Ovary (tissue), 9 donors: ENCODE data around the gene CLDN18. TPM values are rescaled to one million over a fixed set of nuclear protein-coding genes. Genes with fewer than 3 reads are reported as not detected.

Source experiments
- DNase-seq, 5 donors: peaks; one replicate each; pipeline ENCODE4 v3.0.0-alpha.2; 2019 to 2020
- H3K27ac ChIP-seq, 2 donors: fragments of 200-600 bp; one replicate each; pipeline versions ENCODE4 v1.5.1 to v1.8.0; 2019 to 2022
- H3K27me3 ChIP-seq: fragments of 200-600 bp; one replicate; pipeline ENCODE4 v1.8.0; 2022
- H3K36me3 ChIP-seq: fragments of 200-600 bp; sonication (generic); one replicate; pipeline ENCODE4 v1.5.1; 2019
- H3K4me1 ChIP-seq: one replicate; pipeline ENCODE4 v1.8.1; 2013; ENCODE audit warnings: mild to moderate bottlenecking, moderate library complexity; ENCODE audit not compliant: insufficient read depth
- H3K4me3 ChIP-seq: fragments of 200-600 bp; sonication (generic); one replicate; pipeline ENCODE4 v1.5.1; 2017
- H3K9me3 ChIP-seq, 2 donors: fragments of 200-600 bp in 1 of 2; sonication (generic) in 1 of 2; one replicate each; pipeline versions ENCODE4 v1.5.1 to v1.8.1; 2013 to 2019; ENCODE audit warnings: mild to moderate bottlenecking in 1 of 2, moderate library complexity in 1 of 2
- EP300 ChIP-seq: sonication (generic); formaldehyde crosslinking; IDR thresholded peaks from one replicate; pipeline ENCODE4 v1.6.1; 2017; ENCODE audit warnings: antibody characterized with exemption
- POLR2A ChIP-seq: fragments of 450-650 bp; IDR thresholded peaks from one replicate; pipeline ENCODE4 v1.6.1; 2017; ENCODE audit warnings: antibody characterized with exemption, mild to moderate bottlenecking, moderate library complexity
- WGBS, 3 donors: extraction: QIAGEN DNeasy Blood & Tissue Kit in 1 of 3; methylation state at CpG; one replicate each; pipeline versions ENCODE4 v1.1.5 to v1.1.7; 2013 to 2017; 5-methylcytosine and 5-hydroxymethylcytosine counted together
- intact Hi-C, 4 donors: fragments of 100-400 bp; cut with DNase I; formaldehyde crosslinking; loops; one replicate each; pipeline versions ENCODE4 v1.11.0 to v1.15.1; 2022 to 2023
- polyA plus RNA-seq, 2 donors: library from polyadenylated mRNA; stranded (reverse); fragments of 200-250 nt in 1 of 2; fragments of 350-450 nt in 1 of 2; fragmentation: Illumina TruSeq in 1 of 2; extraction: RNeasy Lipid Tissue Mini Kit (QIAGEN cat#74804) in 1 of 2; gene quantifications; one replicate each; pipeline ENCODE4 v1.2.3, GENCODE V29; 2013 to 2014
- total RNA-seq, 7 donors: library from RNA; depleted of rRNA in 2 of 7; stranded (reverse); fragments of >200 nt in 2 of 7; fragmentation: NEBNext Ultra II Directional in 3 of 7; extraction: Animal tissue kit (Norgen Biotek cat#: 25700) in 3 of 7; gene quantifications; one replicate each; pipeline versions ENCODE4 v1.1.0 to v1.2.4, GENCODE V29; 2016 to 2023
- TF ChIP-seq, protein P1 (sequence below), 3 donors: fragments of 450-650 bp in 2 of 3; fragments of 200-600 bp in 1 of 3; IDR thresholded peaks; one replicate each; pipeline versions ENCODE4 v1.5.1 to v1.8.0; 2016 to 2022; ENCODE audit warnings: antibody characterized with exemption in 3 of 3, mild to moderate bottlenecking in 1 of 3
- donor health status: DM: no; HTN: no; CAD: no; lungs with moderate emphysema.
- donor health status: DM: no; HTN: no; CAD: no.
- donor health status: Bipolar disorder and iron deficiency.
- donor health status: DM: yes; HTN: yes; CAD: no.
- donor health status: DM: no; HTN: no; CAD: no.
- donor health status: DM: yes; HTN: yes; CAD: no.

CLDN18 gene
- total and polyA plus RNA-seq, 9 donors: 0.08 to 0.31 (median 0.11) TPM; not detected in 6

DNA sequence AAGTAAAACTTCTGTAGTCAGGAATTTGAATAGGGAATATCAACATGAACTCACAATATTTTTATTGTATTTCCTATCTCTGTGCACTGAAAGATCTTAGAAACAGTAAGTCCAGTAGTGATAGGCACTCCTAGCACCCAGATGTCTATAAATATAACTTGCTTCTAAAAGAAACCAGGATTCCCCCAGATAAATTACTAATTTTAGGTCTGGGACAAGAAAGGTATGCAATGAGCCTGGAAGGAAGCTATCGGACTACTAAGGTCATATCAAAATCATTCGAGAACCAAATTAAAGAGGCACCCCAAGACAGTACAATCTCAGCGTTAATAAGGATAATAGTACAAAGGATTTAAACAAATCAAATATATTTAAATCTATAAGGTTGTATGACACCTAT, 47.4 kb downstream of the CLDN18 start:
- Histone ChIP-seq H3K27me3 (no peaks in the 10 kb centered on the region), H3K36me3 (no peaks in the 10 kb centered on the region), H3K4me3 (no peak overlapping the region), H3K4me1 (peaks cover 1% of the 10 kb centered on the region), H3K27ac (no peak overlapping the region), H3K9me3 (no peaks in the 10 kb centered on the region)
- 16 to 43% (median 28%) methylated on average over 3 of the region's 3 CpGs for WGBS, 3 donors
- DNase-seq: no peak
- no peak for TF ChIP-seq EP300
- TF ChIP-seq, protein P1, sequence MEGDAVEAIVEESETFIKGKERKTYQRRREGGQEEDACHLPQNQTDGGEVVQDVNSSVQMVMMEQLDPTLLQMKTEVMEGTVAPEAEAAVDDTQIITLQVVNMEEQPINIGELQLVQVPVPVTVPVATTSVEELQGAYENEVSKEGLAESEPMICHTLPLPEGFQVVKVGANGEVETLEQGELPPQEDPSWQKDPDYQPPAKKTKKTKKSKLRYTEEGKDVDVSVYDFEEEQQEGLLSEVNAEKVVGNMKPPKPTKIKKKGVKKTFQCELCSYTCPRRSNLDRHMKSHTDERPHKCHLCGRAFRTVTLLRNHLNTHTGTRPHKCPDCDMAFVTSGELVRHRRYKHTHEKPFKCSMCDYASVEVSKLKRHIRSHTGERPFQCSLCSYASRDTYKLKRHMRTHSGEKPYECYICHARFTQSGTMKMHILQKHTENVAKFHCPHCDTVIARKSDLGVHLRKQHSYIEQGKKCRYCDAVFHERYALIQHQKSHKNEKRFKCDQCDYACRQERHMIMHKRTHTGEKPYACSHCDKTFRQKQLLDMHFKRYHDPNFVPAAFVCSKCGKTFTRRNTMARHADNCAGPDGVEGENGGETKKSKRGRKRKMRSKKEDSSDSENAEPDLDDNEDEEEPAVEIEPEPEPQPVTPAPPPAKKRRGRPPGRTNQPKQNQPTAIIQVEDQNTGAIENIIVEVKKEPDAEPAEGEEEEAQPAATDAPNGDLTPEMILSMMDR (IDR thresholded peaks at IDR 0.05): no peak
- intact Hi-C loops: no loop called here

DNA sequence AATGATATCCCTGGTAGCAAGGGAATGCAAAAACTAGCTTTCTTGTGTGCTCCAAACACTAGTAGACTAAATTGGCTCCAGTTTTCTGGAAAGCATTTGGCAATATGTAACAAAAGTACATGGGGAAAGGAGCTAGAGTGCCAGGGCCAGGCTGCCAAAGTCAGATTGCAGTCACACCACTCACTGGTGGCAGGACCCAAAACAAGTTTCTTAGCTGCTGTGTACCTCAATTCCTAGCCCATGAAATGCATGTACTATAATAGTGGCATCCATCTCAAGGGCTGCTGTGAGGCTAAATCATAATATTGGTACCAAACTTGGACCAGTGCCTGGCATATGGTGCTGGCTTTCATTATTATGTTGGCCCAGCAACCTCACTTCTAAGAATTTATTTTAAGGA, 49.3 kb downstream of the CLDN18 start:
- H3K36me3 ChIP-seq: no peaks in the 10 kb centered on the region
- H3K27ac ChIP-seq: no peak overlapping the region
- H3K27me3 ChIP-seq: no peaks in the 10 kb centered on the region
- TF ChIP-seq, protein P1 (IDR thresholded peaks at IDR 0.05): no peak
- TF ChIP-seq POLR2A: no peak
- no peak for TF ChIP-seq EP300
- DNase-seq: no peak
- no peaks in the 10 kb centered on the region for H3K9me3 ChIP-seq
- no peak overlapping the region for H3K4me3 ChIP-seq
- H3K4me1 ChIP-seq: peaks cover 1% of the 10 kb centered on the region
- intact Hi-C loops: no loop called here

DNA sequence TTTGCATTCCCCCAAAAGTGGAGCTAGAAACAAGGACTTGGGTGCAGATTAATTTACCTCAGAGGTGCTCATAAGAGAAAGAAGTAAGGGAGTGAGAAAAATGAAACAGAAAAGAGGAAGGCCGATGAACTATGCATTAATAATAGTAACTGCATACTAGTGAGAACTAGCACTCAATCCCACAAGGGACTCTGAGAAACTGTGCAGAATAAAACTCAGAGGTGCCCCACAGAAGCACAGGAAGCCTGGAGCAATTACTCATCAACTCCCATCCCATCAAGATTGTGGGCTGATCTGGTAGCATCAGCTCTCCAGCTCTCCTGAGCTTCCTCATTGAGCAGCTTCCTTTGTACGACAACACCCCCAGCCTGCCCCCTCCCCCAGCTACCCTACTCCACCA, 50.8 kb downstream of the CLDN18 start:
- TF ChIP-seq POLR2A (no peak), EP300 (no peak)
- TF ChIP-seq, protein P1 (IDR thresholded peaks at IDR 0.05): no peak
- intact Hi-C loops: no loop called here
- H3K27me3 ChIP-seq: no peaks in the 10 kb centered on the region
- no peak overlapping the region for H3K27ac ChIP-seq
- 49 to 90% (median 88%) methylated on average over 1 to 2 of the region's 2 CpGs for WGBS, 3 donors
- H3K36me3 ChIP-seq: no peaks in the 10 kb centered on the region
- H3K4me1 ChIP-seq: peaks cover 1% of the 10 kb centered on the region
- H3K9me3 ChIP-seq: no peaks in the 10 kb centered on the region
- no peak overlapping the region for H3K4me3 ChIP-seq
- DNase-seq: no peak

DNA sequence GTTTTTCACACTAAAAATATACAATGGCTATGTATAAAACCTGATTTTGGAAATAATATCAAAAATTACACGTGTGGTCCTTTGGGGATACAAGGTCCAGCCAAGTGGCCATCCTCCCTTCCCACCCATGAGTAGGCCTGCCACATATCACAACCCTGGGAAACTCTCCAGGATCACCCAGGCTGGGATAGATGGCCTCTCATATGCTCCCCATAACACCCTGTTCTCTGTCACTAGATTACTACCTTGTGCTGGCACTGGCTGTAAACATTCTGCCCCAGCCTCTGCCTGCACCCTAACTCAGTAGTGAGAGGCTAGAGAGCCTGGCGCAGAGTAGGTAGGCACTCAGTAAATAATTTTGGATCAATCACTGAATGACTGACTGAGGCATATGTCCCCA, 52.1 kb downstream of the CLDN18 start:
- no peak overlapping the region for H3K4me3 ChIP-seq
- no peaks in the 10 kb centered on the region for H3K27me3 ChIP-seq
- no peaks in the 10 kb centered on the region for H3K36me3 ChIP-seq
- peaks cover 1% of the 10 kb centered on the region for H3K4me1 ChIP-seq
- intact Hi-C loops: no loop called here
- no peak overlapping the region for H3K27ac ChIP-seq
- WGBS, 3 donors: 77 to 86% (median 85%) methylated on average over 2 of the region's 2 CpGs
- TF ChIP-seq EP300: no peak
- H3K9me3 ChIP-seq: no peaks in the 10 kb centered on the region
- no peak for DNase-seq

DNA sequence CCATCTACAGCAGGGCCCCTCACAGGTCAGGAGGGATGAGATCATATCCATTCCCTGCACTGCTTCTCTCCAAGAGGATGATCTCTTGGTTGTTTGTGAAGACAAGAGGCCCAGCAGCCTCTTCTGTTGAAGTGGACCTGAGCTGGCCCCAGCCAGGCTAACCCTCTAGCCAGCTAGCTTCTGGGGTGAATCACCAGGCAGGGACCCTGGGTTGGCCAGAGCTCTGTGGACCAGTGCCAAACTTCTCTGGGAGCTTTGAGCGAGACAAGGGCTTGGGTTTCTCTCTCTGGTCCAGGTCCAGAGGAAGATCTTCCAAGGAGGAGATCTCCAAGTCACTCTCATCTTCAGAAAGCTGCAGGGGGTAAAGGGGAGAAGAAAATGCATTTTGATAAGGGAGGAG, 52.7 kb downstream of the CLDN18 start:
- Histone ChIP-seq H3K27ac (no peak overlapping the region), H3K9me3 (no peaks in the 10 kb centered on the region), H3K27me3 (no peaks in the 10 kb centered on the region), H3K4me3 (no peak overlapping the region), H3K4me1 (peaks cover 1% of the 10 kb centered on the region), H3K36me3 (no peaks in the 10 kb centered on the region)
- WGBS, 3 donors: 27 to 35% (median 33%) methylated on average over 1 of the region's 1 CpG
- intact Hi-C loops: no loop called here
- TF ChIP-seq POLR2A: no peak
- no peak for TF ChIP-seq EP300
- TF ChIP-seq, protein P1 (IDR thresholded peaks at IDR 0.05): no peak
- DNase-seq: no peak
